ENCODE data around the gene ZBTB9.

DNA sequence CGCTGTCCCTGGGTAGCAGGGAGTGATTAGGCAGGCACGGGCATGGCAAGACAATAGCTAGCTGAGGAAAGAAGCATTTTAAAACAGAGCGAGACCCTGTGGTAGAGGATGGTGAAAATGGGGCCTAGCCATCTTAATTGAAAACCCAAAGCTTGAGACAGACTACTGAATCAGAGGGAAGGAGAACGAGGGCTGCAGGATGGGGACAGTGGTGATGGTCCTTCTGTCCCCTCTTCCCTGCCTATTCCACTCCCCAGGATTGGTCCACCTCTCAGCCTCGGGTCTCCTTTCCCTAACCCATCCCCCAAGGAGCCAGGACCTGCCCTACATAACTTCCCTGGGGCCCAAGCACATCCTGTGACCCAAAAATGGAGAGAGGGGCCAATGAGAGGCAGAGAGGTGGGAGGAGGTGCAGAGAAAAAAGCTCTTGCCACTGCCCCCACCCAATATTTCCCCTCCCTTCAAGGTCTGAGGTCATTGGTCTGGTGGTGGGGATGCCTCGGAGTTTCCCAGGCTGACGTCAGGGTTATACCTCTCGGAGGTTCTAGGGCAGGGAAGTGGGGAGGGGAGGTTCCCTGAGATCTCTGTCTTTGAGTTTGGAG, 35.6 kb upstream of the ZBTB9 start:
- TF ChIP-seq YY1 (IDR thresholded peaks at IDR 0.05; ENCODE audit: low read depth): no peak
- no peak for TF ChIP-seq NFIC (IDR thresholded peaks at IDR 0.05)
- TF ChIP-seq EP300 (IDR thresholded peaks at IDR 0.05; ENCODE audit: borderline replicate concordance): no peak
- TF ChIP-seq, protein P1, sequence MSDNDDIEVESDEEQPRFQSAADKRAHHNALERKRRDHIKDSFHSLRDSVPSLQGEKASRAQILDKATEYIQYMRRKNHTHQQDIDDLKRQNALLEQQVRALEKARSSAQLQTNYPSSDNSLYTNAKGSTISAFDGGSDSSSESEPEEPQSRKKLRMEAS (IDR thresholded peaks at IDR 0.05): no peak
- TF ChIP-seq TEAD4 (IDR thresholded peaks at IDR 0.05): no peak
- TF ChIP-seq, protein P2, sequence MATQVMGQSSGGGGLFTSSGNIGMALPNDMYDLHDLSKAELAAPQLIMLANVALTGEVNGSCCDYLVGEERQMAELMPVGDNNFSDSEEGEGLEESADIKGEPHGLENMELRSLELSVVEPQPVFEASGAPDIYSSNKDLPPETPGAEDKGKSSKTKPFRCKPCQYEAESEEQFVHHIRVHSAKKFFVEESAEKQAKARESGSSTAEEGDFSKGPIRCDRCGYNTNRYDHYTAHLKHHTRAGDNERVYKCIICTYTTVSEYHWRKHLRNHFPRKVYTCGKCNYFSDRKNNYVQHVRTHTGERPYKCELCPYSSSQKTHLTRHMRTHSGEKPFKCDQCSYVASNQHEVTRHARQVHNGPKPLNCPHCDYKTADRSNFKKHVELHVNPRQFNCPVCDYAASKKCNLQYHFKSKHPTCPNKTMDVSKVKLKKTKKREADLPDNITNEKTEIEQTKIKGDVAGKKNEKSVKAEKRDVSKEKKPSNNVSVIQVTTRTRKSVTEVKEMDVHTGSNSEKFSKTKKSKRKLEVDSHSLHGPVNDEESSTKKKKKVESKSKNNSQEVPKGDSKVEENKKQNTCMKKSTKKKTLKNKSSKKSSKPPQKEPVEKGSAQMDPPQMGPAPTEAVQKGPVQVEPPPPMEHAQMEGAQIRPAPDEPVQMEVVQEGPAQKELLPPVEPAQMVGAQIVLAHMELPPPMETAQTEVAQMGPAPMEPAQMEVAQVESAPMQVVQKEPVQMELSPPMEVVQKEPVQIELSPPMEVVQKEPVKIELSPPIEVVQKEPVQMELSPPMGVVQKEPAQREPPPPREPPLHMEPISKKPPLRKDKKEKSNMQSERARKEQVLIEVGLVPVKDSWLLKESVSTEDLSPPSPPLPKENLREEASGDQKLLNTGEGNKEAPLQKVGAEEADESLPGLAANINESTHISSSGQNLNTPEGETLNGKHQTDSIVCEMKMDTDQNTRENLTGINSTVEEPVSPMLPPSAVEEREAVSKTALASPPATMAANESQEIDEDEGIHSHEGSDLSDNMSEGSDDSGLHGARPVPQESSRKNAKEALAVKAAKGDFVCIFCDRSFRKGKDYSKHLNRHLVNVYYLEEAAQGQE (IDR thresholded peaks at IDR 0.05; ENCODE audit: low read depth): no peak
- no peak for TF ChIP-seq CEBPB (IDR thresholded peaks at IDR 0.05)
- no peak for TF ChIP-seq FOXM1 (IDR thresholded peaks at IDR 0.05; ENCODE audit: borderline replicate concordance, low read depth)
- TF ChIP-seq, protein P3, sequence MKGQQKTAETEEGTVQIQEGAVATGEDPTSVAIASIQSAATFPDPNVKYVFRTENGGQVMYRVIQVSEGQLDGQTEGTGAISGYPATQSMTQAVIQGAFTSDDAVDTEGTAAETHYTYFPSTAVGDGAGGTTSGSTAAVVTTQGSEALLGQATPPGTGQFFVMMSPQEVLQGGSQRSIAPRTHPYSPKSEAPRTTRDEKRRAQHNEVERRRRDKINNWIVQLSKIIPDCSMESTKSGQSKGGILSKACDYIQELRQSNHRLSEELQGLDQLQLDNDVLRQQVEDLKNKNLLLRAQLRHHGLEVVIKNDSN (IDR thresholded peaks at IDR 0.05): no peak
- no peak for TF ChIP-seq EGR1 (IDR thresholded peaks at IDR 0.05)
- no peak for TF ChIP-seq RAD21 (IDR thresholded peaks at IDR 0.05; ENCODE audit: low read depth)
- TF ChIP-seq CREB1 (IDR thresholded peaks at IDR 0.05; ENCODE audit: low read depth): no peak
- no peak for TF ChIP-seq TAF1 (IDR thresholded peaks at IDR 0.05; ENCODE audit: low read depth)
- no peak for TF ChIP-seq ZBTB7A (IDR thresholded peaks at IDR 0.05; ENCODE audit: low read depth)
